Measurements from ENCODE around the gene CREB3L2.
"Not testable (repeated sequence)": the region's sequence is repeated elsewhere in the genome, so short reads cannot be mapped to it uniquely, and the experiment has no call there.

Gene CREB3L2

GRCh38 chr7:137932881-137933269 lies 69.0 kb downstream of the CREB3L2 start:
- DNase-seq (ENCODE audit: low spot score): peak; percentile 43

DNA sequence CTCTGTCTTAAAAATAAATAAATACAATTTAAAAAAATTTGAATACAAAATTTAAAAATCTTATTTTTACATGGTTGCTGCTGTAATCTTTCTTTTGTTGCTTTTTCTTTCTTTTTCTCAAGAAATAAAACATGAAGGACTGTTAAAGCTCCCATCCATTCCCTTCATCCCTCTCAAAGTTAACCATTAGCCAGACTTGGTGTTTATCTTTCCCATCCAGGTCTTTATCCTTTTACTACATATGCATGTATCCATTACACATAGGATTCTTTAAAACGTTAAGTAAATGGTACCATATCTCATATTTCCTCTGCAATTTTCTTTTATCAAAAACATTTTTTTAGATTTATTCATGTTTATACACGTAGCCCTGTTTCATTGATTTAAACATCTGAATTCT lies 70.1 kb downstream of the CREB3L2 start:
- no peak for DNase-seq (ENCODE audit: low spot score)

DNA sequence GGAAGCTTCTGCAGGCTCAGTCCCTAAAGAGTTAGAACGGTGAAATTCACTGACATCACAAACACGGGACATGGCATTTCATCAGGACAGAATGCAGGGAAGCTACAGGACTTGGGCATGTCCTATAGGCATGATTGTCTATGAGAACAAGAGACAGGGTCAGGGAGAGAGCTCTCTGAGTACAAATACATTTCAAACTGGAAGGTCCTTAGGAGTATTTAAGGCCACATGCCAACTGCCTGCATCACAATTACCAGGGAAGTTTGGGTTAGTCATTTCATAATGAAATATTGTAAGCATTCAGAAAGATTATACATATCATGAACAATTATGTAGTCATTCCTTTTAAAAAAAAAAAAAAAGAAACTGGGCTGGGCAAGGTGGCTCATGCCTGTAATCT lies 71.3 kb downstream of the CREB3L2 start:
- no peak for DNase-seq (ENCODE audit: low spot score)

- DNase-seq (ENCODE audit: low spot score): no peak
Measured at GRCh38 chr7:137928626-137929025, 73.3 kb downstream of the CREB3L2 start.

- DNase-seq (ENCODE audit: low spot score): no peak
Measured at GRCh38 chr7:137927386-137927785, 74.5 kb downstream of the CREB3L2 start.

DNA sequence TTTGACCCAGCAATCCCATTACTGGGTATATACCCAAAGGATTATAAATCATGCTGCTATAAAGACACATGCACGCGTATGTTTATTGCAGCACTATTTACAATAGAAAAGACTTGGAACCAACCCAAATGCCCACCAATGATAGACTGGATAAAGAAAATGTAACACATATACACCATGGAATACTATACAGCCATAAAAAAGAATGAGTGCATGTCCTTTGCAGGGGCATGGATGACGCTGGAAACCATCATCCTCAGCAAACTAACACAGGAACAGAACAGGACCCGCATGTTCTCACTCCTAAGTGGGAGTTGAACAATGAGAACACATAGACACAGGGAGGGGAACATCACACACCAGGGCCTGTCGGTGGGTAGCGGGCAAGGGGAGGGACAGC lies 75.7 kb downstream of the CREB3L2 start:
- not testable (repeated sequence) for DNase-seq (ENCODE audit: low spot score)

DNA sequence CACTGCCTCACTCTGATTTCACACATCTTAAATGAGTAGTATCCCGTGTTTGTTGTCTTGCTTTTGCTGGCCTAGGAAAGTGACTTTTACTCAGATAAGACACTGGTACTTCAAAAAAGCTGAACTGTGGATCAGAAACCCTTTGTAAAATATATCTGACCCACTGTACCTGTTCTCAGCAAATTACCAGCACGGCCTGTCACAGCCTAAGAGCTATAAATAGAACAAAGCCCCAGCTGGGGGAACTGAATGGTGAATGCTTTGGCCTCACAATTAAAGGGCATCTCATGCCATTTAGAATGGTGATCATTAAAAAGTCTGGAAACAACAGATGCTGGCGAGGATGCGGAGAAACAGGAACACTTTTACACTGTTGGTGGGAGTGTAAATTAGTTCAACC lies 76.1 kb downstream of the CREB3L2 start:
- no peak for DNase-seq (ENCODE audit: low spot score)

- no peak for DNase-seq (ENCODE audit: low spot score)
Measured at GRCh38 chr7:137925091-137925490, 76.8 kb downstream of the CREB3L2 start.

GRCh38 chr7:137923380-137923779 lies 78.5 kb downstream of the CREB3L2 start:
- no peak for DNase-seq (ENCODE audit: low spot score)

DNA sequence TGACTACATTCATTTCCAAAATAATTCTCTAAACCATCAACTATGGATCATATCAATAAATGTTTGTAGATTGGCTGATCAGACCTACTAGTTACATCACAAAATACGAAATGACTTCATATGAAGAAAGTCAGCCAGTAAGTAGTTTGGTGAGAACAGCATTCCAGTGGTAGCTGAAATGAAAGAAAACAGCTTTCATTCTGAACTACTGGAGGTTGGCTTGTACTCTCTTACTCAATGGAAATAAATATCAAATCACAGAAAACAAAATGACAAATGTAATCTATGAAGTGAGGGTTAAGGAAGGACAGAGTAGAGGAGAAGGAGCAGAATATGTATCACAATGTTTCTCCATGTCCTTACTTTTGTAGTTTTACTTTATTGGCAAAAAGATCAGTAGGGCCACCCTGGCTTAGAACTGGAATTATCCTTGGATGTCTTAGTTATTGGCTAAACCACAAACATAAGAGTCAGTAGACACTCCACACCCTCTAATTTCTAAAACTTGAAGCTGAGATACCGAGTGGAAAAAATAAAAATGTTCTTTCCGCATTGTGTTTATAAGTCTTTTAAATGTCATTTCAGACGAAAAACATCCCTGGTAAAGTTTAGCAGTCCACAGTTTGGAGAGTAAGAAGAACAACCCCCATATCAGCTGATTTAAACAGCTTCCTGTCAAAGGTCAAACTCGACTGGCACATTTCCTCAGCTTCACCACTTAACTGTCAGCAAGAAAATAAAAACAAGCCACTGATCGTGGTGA lies 81.1 kb downstream of the CREB3L2 start:
- no peak for DNase-seq (ENCODE audit: low spot score)

GRCh38 chr7:137919987-137920386 lies 81.9 kb downstream of the CREB3L2 start:
- no peak for DNase-seq (ENCODE audit: low spot score)

- DNase-seq (ENCODE audit: low spot score): no peak
Measured at GRCh38 chr7:137916980-137917645, 84.8 kb downstream of the CREB3L2 start.

GRCh38 chr7:137916564-137916963 lies 85.3 kb downstream of the CREB3L2 start:
- DNase-seq (ENCODE audit: low spot score): no peak

DNA sequence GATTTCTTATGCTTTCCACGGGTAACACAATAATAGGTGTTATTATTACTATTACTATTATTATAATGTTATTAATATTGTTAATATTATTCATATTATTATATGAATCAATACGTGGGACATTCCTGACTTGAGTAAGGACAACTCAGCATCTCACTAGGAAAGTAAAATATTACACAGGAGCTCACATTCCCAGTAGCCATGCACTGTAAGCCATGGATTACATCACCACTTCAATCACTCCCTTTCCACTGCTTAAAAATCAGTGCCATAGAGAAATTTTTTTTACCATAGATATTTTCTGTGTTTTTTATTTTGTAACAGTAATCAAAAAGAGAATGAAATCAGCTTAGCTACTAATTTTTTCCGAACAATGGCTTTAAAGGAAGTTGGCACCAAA lies 86.6 kb downstream of the CREB3L2 start:
- DNase-seq (ENCODE audit: low spot score): no peak

DNA sequence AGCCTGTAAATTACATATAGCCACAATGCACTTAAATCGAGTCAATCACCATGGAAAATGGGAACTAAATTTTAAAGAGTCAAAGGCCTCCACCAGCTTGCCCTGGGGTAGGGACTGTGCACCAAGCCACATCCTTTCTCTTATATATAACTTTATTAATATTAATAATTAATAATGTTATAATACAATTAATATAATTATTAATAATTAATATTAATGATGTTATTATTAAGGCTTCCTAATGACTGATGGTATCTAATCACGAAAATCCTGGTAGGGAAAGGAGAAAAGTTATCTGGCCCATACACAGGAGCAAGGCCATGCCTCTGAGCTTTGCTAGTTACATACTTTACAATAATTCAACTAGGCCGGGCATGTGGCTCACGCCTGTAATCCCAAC lies 87.9 kb downstream of the CREB3L2 start:
- no peak for DNase-seq (ENCODE audit: low spot score)

DNA sequence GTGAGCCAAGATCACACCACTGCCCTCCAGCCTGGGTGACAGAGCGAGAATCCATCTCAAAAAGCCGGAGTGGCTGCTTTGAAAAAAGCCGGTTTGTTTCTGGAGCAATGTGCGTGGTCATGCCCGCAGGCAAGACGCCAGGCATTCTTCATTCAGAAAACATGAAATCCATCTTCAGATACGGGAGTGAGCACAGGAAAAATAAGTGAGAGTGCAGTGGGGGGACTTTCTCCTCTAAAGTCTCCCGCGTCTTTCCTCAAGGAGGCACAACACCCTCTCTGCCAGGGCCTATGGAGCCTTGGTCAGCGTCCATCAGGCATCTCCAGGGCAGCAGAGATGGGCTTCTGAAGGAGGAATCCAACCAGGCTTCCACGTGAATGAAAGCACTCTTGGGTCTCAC lies 92.8 kb downstream of the CREB3L2 start:
- DNase-seq (ENCODE audit: low spot score): peak; percentile 44

DNA sequence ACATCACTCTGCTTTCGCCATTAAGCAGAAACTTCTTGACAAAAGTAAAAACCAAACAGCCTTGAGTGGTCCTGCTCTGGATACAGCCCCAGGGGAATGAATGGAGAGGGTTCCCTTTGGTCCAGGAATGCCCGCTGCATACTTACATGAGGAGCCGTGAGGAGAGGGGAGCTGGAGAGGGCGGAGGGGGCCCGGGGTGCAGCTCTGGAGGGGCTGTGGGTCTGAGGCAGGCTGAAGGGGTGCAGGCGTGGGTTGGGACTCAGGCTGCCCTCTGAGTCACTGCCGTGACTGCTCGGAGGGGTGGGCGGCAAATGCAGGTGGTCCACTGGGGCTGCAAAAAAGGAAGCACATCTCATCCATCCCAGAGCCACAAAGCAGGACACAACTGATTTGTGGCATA lies 93.8 kb downstream of the CREB3L2 start:
- DNase-seq (ENCODE audit: low spot score): no peak

DNA sequence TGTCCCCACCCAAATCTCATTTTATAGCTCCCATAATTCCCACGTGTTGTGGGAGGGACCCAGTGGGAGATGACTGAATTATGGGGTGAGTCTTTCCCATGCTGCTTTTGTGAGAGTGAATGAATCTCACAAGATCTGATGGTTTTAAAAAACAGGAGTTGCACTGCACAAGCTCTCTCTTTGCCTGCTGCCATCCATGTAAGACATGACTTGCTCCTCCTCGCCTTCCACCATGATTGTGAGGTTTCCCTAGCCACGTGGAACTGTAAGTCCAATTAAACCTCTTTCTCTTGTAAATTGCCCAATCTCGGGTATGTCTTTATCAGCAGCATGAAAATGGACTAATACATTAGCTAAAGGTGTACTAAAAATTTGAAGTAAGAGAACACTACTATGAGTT lies 95.2 kb downstream of the CREB3L2 start:
- DNase-seq (ENCODE audit: low spot score): not testable (repeated sequence)

DNA sequence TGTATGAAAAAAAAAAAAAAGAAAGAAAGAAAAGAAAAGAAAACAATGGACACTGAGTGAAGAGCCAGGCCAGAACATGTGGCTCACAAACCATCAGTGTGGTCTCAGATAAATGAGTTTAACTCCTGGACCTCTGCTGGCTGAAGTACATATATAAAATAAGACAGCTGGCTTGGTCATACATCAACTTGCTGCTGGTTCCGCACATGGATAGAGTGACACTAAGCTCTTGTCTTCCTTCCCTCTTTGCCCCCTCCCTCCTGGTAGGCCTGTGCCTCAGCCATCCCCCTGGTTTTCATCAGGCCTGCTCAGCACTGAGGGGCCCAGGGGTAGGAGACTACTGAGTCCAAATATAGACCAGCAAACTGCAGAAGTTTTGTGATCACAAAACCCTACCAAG lies 97.1 kb downstream of the CREB3L2 start:
- DNase-seq (ENCODE audit: low spot score): no peak

- DNase-seq (ENCODE audit: low spot score): peak; percentile 89
Measured at GRCh38 chr7:137903382-137904169, 98.3 kb downstream of the CREB3L2 start.

GRCh38 chr7:137900137-137900536 lies 101.7 kb downstream of the CREB3L2 start:
- no peak for DNase-seq (ENCODE audit: low spot score)

DNA sequence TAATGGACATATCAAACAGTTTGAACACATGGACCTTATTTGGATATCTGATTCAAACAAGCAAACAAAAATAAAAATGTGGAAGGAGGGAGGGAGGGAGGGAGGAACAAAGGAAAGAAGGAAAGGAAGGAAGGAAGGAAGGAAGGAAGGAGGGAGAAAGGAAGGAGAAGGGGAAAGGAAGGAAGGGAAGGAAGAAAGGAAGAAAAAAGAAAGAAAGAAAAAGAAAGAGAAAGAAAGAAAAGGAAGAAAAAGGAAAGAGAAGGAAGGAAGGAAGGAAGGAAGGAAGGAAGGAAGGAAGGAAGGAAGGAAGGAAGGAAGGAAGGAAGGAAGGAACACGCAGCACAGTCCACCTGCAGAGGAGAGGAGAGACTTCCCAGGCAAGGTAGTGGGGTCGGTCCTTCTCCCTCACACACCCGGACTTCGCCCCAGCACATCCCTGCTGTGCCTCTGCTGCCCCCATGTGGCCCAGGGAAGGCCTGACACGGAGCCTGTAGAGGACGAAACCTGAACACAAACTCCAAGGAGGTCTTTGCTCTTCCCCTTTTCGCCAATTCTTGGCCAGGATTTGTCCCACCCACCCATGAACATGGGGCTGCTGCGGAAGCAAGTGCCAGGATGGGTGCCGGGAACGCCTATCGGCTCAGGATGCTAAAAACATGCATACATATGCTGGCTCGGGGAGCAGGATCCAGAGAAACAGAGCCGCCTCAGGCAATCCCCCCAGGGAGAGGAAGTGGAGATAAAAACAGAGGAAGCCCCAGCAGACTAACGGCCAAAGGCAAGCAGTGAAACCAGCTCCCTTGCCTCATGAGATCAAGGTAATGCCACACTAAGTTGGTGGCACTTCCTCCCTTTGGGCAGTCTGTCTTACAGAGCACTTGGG lies 102.8 kb downstream of the CREB3L2 start:
- DNase-seq (ENCODE audit: low spot score): peak; percentile 93
